WTC11 (cell line): ENCODE measurements around the gene ANTXR2. TPM values are rescaled to one million over a fixed set of nuclear protein-coding genes. Genes with fewer than 3 reads are reported as not detected.

Experiments
- ATAC-seq: fragments of 200-7000 bp; cut with Tn5 transposase; 2 replicates; pipeline ENCODE4 v1.10.0; 2021; ENCODE audit warnings: mild to moderate bottlenecking, moderate library complexity
- CTCF ChIA-PET: fragments of 300-600 bp; sonication (Branson Sonifier 250); formaldehyde crosslinking; loops from one replicate; lab custom pipeline; 2021; ENCODE audit warnings: antibody characterized with exemption; lab: Charles Lee
- POLR2A ChIA-PET: fragments of 350-600 bp; sonication (Branson Sonifier 250); formaldehyde crosslinking; loops from one replicate; lab custom pipeline; 2021; ENCODE audit warnings: antibody characterized with exemption; lab: Charles Lee
- DNase-seq: peaks from one replicate; pipeline ENCODE4 v3.0.0; 2021; ENCODE audit warnings: low spot score
- H3K27ac Mint-ChIP-seq: 2 replicates; pipeline ENCODE4 v1.8.0; 2021; ENCODE audit warnings: mixed read lengths
- H3K27me3 Mint-ChIP-seq: 2 replicates; pipeline ENCODE4 v1.8.0; 2021; ENCODE audit warnings: low read depth, mild to moderate bottlenecking, moderate library complexity, mixed read lengths
- H3K36me3 Mint-ChIP-seq: 2 replicates; pipeline ENCODE4 v1.8.0; 2021; ENCODE audit warnings: mixed read lengths
- H3K4me1 Mint-ChIP-seq: 2 replicates; pipeline ENCODE4 v1.8.0; 2022; ENCODE audit warnings: mixed read lengths
- H3K4me3 Mint-ChIP-seq: 2 replicates; pipeline ENCODE4 v1.8.0; 2021; ENCODE audit warnings: mild to moderate bottlenecking, moderate library complexity, mixed read lengths
- H3K9me3 Mint-ChIP-seq: 2 replicates; pipeline ENCODE4 v1.8.0; 2021; ENCODE audit warnings: mixed read lengths
- CTCF ChIP-seq: fragments of 200-600 bp; IDR thresholded peaks from 2 replicates; pipeline ENCODE4 v1.8.0; 2022; ENCODE audit warnings: antibody characterized with exemption
- EMX1 ChIP-seq: fragments of 250-450 bp; sonication (Bioruptor Pico); IDR thresholded peaks from 2 replicates; pipeline ENCODE4 v1.8.0; 2021; ENCODE audit warnings: mild to moderate bottlenecking
- FOXJ3 ChIP-seq: sonication (generic); formaldehyde crosslinking; IDR thresholded peaks from 2 replicates; pipeline ENCODE4 v1.9.0; 2021; ENCODE audit warnings: missing genetic modification reagents, mild to moderate bottlenecking, borderline replicate concordance
- JUN ChIP-seq: sonication (generic); formaldehyde crosslinking; IDR thresholded peaks from 2 replicates; pipeline ENCODE4 v1.8.0; 2023; ENCODE audit warnings: mild to moderate bottlenecking, missing genetic modification reagents
- MAX ChIP-seq: sonication (generic); formaldehyde crosslinking; IDR thresholded peaks from 2 replicates; pipeline ENCODE4 v1.8.0; 2022; ENCODE audit warnings: mild to moderate bottlenecking, missing genetic modification reagents
- NFE2L1 ChIP-seq: sonication (generic); formaldehyde crosslinking; IDR thresholded peaks from 2 replicates; pipeline ENCODE4 v1.8.1; 2023; ENCODE audit warnings: missing genetic modification reagents
- NR3C1 ChIP-seq: sonication (generic); formaldehyde crosslinking; conservative IDR thresholded peaks from 2 replicates; pipeline ENCODE4 v1.8.1; 2023; ENCODE audit warnings: low read depth, mild to moderate bottlenecking, missing genetic modification reagents
- SOX15 ChIP-seq: fragments of 250-450 bp; sonication (Bioruptor Pico); IDR thresholded peaks from 2 replicates; pipeline ENCODE4 v1.9.0; 2021; ENCODE audit warnings: mild to moderate bottlenecking
- TP53 ChIP-seq: sonication (generic); formaldehyde crosslinking; IDR thresholded peaks from 2 replicates; pipeline ENCODE4 v1.8.1; 2023; ENCODE audit warnings: mild to moderate bottlenecking, missing genetic modification reagents
- USF1 ChIP-seq: sonication (generic); formaldehyde crosslinking; IDR thresholded peaks from 2 replicates; pipeline ENCODE4 v1.8.0; 2022; ENCODE audit warnings: mild to moderate bottlenecking, missing genetic modification reagents
- ZNF425 ChIP-seq: fragments of 250-450 bp; sonication (Bioruptor Pico); conservative IDR thresholded peaks from 2 replicates; pipeline ENCODE4 v1.9.0; 2021; ENCODE audit warnings: mild to moderate bottlenecking
- ZNF532 ChIP-seq: fragments of 250-450 bp; sonication (Bioruptor Pico); IDR thresholded peaks from 2 replicates; pipeline ENCODE4 v1.9.0; 2021; ENCODE audit warnings: mild to moderate bottlenecking, borderline replicate concordance
- ZNF671 ChIP-seq: fragments of 250-450 bp; sonication (Bioruptor Pico); IDR thresholded peaks from 2 replicates; pipeline ENCODE4 v1.8.0; 2021; ENCODE audit warnings: mild to moderate bottlenecking
- total RNA-seq: library from RNA; stranded (reverse); gene quantifications from 3 replicates; pipeline ENCODE4 v1.2.3, GENCODE V29; 2021
- TF ChIP-seq, protein P1 (sequence below): sonication (generic); formaldehyde crosslinking; IDR thresholded peaks from 2 replicates; pipeline ENCODE4 v1.8.0; 2023; ENCODE audit warnings: missing genetic modification reagents, mild to moderate bottlenecking, borderline replicate concordance
- TF ChIP-seq, protein P2 (sequence below): sonication (generic); formaldehyde crosslinking; IDR thresholded peaks from 2 replicates; pipeline ENCODE4 v1.8.0; 2022; ENCODE audit warnings: missing genetic modification reagents
- TF ChIP-seq, protein P3 (sequence below): sonication (generic); formaldehyde crosslinking; IDR thresholded peaks from 2 replicates; pipeline ENCODE4 v1.8.1; 2023; ENCODE audit warnings: mild to moderate bottlenecking, missing genetic modification reagents, moderate library complexity

Gene ANTXR2
- total RNA-seq, 1 experiment from 2014 or later = 9.9 TPM

DNA sequence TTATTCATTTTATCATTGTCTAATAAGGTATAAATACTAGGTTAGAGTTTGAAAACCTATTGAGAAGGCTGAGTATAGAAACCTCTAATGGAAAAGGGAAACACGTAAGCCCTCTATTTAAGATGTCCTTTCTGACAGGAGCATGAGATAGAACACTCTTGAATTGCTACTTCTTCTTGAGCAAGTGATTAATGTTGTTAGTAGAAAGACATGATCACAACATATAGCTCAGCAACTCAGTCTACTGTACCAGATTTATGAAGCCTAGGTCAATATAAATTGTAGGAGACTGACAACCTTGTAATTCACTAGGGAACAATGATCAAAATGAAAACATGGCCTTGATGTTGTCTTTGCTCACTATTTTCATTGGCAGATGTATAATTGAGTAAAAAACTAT lies 189.7 kb downstream of the ANTXR2 start (continued):
- no peak for TF ChIP-seq FOXJ3
- no peak for TF ChIP-seq MAX
- no peak for TF ChIP-seq ZNF425 (CRISPR knock-in tag)
- TF ChIP-seq, protein P1, sequence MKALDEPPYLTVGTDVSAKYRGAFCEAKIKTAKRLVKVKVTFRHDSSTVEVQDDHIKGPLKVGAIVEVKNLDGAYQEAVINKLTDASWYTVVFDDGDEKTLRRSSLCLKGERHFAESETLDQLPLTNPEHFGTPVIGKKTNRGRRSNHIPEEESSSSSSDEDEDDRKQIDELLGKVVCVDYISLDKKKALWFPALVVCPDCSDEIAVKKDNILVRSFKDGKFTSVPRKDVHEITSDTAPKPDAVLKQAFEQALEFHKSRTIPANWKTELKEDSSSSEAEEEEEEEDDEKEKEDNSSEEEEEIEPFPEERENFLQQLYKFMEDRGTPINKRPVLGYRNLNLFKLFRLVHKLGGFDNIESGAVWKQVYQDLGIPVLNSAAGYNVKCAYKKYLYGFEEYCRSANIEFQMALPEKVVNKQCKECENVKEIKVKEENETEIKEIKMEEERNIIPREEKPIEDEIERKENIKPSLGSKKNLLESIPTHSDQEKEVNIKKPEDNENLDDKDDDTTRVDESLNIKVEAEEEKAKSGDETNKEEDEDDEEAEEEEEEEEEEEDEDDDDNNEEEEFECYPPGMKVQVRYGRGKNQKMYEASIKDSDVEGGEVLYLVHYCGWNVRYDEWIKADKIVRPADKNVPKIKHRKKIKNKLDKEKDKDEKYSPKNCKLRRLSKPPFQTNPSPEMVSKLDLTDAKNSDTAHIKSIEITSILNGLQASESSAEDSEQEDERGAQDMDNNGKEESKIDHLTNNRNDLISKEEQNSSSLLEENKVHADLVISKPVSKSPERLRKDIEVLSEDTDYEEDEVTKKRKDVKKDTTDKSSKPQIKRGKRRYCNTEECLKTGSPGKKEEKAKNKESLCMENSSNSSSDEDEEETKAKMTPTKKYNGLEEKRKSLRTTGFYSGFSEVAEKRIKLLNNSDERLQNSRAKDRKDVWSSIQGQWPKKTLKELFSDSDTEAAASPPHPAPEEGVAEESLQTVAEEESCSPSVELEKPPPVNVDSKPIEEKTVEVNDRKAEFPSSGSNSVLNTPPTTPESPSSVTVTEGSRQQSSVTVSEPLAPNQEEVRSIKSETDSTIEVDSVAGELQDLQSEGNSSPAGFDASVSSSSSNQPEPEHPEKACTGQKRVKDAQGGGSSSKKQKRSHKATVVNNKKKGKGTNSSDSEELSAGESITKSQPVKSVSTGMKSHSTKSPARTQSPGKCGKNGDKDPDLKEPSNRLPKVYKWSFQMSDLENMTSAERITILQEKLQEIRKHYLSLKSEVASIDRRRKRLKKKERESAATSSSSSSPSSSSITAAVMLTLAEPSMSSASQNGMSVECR (CRISPR knock-in tag) = no peak

- no peak overlapping the region for H3K4me3 Mint-ChIP-seq
- ATAC-seq (no peak), DNase-seq (no peak)
- no peak overlapping the region for H3K27ac Mint-ChIP-seq
- ChIA-PET CTCF (no interaction called here), POLR2A (no interaction called here)
- no peaks in the 10 kb centered on the region for H3K4me1 Mint-ChIP-seq
- no peaks in the 10 kb centered on the region for H3K27me3 Mint-ChIP-seq
- H3K36me3 Mint-ChIP-seq = peaks cover 5% of the 10 kb centered on the region; the same call in 1 of the 2 replicates
- H3K9me3 Mint-ChIP-seq = peaks cover 7% of the 10 kb centered on the region
- TF ChIP-seq CTCF (no peak), ZNF532 (no peak), EMX1 (CRISPR knock-in tag) (no peak), USF1 (CRISPR knock-in tag) (no peak), JUN (no peak), MAX (no peak), TP53 (CRISPR knock-in tag) (no peak), NFE2L1 (CRISPR knock-in tag) (no peak), ZNF671 (CRISPR knock-in tag) (no peak), NR3C1 (CRISPR knock-in tag) (no peak), SOX15 (CRISPR knock-in tag) (no peak)
- TF ChIP-seq, protein P2, sequence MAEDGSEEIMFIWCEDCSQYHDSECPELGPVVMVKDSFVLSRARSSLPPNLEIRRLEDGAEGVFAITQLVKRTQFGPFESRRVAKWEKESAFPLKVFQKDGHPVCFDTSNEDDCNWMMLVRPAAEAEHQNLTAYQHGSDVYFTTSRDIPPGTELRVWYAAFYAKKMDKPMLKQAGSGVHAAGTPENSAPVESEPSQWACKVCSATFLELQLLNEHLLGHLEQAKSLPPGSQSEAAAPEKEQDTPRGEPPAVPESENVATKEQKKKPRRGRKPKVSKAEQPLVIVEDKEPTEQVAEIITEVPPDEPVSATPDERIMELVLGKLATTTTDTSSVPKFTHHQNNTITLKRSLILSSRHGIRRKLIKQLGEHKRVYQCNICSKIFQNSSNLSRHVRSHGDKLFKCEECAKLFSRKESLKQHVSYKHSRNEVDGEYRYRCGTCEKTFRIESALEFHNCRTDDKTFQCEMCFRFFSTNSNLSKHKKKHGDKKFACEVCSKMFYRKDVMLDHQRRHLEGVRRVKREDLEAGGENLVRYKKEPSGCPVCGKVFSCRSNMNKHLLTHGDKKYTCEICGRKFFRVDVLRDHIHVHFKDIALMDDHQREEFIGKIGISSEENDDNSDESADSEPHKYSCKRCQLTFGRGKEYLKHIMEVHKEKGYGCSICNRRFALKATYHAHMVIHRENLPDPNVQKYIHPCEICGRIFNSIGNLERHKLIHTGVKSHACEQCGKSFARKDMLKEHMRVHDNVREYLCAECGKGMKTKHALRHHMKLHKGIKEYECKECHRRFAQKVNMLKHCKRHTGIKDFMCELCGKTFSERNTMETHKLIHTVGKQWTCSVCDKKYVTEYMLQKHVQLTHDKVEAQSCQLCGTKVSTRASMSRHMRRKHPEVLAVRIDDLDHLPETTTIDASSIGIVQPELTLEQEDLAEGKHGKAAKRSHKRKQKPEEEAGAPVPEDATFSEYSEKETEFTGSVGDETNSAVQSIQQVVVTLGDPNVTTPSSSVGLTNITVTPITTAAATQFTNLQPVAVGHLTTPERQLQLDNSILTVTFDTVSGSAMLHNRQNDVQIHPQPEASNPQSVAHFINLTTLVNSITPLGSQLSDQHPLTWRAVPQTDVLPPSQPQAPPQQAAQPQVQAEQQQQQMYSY (CRISPR knock-in tag) = no peak
- TF ChIP-seq, protein P3, sequence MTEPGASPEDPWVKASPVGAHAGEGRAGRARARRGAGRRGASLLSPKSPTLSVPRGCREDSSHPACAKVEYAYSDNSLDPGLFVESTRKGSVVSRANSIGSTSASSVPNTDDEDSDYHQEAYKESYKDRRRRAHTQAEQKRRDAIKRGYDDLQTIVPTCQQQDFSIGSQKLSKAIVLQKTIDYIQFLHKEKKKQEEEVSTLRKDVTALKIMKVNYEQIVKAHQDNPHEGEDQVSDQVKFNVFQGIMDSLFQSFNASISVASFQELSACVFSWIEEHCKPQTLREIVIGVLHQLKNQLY (CRISPR knock-in tag) = no peak
Measured at GRCh38 chr4:79882806-79883205, 190.2 kb downstream of the ANTXR2 start.
